Left renal cortex interstitium (tissue), 4 donors: ENCODE data around the gene P2RX2. TPM values are rescaled to one million over a fixed set of nuclear protein-coding genes. Genes with fewer than 3 reads are reported as not detected.
A peak's percentile ranks its signal among the peaks of the same experiment; 100 is the strongest.

Experiments
- DNase-seq, 4 donors: peaks; one replicate each; pipeline ENCODE4 v3.0.0-alpha.2; 2013; ENCODE audit warnings: low read depth in 4 of 4, low spot score in 2 of 4, missing footprints in 1 of 4
- polyA plus RNA-seq, 4 donors: library from polyadenylated mRNA; unstranded; fragments of 120-200 nt; gene quantifications; one replicate each; pipeline ENCODE4 v1.2.1, GENCODE V29; 2013; ENCODE audit not compliant: insufficient read length in 4 of 4

The P2RX2 gene
- polyA plus RNA-seq, 4 donors = 0.97 to 3.0 (median 1.7) TPM

DNA sequence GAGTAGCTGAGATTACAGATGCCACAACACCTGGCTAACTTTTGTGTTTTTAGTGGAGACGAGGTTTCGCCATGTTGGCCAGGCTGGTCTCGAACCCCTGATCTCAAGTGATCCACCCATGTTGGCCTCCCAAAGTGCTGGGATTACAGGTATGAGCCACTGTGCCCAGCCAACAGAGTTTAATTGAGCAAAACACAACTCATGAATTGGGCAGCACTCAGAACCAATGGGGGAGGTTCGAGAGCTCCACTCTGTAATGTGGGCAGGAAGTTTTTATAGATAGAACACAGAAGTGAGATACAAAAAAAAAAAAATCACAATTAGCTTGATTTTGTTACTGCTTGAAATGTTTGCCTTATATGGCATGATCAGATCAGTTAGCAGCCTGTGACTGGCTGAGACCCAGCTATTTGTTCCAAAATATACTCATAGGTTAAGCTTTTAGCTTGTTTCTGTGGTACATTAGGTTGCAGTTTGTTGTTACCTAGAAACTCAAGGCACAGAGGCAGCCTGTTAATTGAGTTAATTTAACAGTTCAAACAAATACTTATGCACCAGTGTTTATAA lies 1.4 kb upstream of the P2RX2 start:
- DNase-seq = no peak

DNA sequence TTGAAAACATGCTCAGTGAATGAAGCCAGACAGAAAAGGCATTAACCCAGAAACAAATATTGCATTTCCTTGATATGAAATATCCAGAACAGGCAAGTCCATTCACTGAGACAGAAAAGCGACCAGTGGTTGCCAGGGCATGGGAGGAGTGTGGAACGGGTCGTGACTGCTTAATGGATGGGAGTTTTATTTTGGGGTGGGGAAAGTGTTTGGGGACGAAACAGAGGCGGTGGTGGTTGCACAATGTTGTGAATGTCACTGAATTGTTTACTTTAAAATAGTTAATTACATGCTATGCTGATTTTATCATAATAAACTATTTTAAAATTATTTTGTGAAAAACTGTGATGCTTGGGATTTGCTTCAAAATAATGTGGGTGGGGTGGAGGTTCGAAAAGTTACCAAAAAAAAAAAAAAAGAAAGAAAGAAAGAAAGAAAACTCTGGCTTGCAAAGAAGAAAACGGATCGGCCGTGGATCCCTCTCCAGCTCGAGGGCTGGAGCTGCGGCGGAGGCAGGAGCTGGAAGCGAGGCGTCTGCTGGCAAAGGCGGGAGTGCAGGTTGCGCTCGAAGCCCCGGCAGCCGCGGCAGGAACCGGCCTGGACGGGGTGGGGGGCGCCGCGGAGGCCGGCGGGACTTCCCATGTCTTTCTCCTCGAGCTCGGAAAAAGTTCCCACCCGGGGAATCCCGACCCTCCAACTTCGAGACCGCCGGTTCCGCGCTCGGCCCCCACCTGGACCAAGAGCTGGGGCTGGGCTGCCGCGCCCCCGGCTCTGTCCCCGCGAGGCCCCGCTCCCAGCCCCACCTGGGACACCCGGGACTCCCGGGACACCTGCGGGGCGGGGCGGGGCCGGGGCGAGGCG lies 524 bp upstream of the P2RX2 start:
- DNase-seq = no peak

DNA sequence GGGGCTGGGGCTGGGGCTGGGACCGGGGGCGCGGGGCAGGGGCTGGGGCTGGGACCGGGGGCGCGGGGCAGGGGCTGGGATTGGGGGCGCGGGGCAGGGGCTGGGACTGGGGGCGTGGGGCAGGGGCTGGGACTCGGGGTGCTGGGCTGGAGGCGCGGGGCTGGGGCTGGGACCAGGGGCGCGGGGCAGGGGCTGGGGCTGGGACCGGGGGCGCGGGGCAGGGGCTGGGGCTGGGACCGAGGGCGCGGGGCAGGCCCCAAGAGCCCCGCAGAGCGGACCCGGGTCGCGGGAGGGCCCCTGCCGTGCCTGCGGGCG lies 452 bp downstream of the P2RX2 start:
- no peak for DNase-seq

DNA sequence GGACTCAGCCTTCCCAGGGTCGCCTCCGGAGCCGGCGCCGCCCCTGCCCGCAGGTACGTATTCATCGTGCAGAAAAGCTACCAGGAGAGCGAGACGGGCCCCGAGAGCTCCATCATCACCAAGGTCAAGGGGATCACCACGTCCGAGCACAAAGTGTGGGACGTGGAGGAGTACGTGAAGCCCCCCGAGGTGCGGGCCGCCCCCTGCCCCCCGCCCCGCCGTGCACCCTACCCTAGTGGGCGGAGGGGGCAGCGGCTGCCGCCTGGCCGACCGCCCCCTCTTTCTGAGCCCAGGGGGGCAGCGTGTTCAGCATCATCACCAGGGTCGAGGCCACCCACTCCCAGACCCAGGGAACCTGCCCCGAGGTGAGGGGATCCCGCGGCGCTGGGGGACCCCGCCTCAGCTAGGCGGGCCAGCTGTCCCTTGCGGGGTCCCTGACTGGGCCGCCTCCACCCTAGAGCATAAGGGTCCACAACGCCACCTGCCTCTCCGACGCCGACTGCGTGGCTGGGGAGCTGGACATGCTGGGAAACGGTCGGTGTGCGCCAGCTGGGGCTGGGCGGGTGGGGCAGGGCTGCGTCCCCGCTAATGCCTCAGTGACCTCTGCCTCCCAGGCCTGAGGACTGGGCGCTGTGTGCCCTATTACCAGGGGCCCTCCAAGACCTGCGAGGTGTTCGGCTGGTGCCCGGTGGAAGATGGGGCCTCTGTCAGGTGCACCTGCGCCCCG lies 973 bp downstream of the P2RX2 start:
- DNase-seq = no peak

DNA sequence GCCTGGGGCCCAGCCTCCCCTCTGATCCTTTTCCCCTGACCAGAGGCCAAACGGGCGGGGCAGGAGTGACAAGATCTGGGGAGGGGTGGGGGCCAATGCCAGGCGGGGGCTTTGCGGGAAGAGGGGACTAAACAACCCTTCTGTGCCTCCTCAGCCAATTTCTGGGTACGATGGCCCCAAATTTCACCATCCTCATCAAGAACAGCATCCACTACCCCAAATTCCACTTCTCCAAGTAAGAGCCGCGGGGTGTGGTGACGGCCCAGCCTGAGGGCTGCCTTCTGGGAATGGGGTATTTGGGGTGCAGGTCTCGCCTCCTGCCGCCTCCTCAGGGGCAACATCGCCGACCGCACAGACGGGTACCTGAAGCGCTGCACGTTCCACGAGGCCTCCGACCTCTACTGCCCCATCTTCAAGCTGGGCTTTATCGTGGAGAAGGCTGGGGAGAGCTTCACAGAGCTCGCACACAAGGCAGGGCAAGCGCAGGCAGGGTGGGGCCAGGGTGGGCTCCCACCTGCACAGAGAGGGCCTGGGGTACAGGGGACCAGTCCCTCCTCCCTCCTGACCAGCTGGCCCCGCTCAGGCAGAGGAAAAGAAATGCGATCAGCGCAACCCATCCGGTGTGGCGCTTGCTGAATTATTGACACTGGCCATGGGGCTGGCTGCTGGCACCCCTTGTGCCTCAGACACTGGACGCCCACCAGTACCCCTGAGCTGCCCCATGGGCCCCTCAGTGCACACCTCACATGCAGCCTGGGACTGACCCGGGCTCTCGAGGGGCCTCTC lies 1.7 kb downstream of the P2RX2 start:
- no peak for DNase-seq

DNA sequence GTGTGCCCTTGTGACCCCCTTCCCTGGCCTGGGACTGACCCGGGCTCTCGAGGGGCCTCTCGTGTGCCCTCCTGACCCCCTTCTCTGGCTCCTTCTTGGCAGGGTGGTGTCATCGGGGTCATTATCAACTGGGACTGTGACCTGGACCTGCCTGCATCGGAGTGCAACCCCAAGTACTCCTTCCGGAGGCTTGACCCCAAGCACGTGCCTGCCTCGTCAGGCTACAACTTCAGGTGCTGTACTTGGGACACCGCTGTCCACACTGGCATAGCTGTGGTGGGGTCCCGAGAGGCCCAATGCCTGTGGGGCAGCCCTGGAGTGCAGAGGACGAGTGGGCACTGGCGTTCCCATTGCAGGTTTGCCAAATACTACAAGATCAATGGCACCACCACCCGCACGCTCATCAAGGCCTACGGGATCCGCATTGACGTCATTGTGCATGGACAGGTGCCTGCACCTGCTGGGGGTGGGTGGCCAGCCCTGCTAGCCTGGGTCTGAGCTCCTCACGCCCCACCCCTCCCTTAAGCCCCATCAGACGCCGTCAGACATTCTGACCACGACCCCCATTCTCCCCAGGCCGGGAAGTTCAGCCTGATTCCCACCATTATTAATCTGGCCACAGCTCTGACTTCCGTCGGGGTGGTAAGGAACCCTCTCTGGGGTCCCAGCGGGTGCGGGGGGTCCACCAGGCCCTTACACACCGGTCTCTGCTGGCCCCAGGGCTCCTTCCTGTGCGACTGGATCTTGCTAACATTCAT lies 2.5 kb downstream of the P2RX2 start:
- no peak for DNase-seq

DNA sequence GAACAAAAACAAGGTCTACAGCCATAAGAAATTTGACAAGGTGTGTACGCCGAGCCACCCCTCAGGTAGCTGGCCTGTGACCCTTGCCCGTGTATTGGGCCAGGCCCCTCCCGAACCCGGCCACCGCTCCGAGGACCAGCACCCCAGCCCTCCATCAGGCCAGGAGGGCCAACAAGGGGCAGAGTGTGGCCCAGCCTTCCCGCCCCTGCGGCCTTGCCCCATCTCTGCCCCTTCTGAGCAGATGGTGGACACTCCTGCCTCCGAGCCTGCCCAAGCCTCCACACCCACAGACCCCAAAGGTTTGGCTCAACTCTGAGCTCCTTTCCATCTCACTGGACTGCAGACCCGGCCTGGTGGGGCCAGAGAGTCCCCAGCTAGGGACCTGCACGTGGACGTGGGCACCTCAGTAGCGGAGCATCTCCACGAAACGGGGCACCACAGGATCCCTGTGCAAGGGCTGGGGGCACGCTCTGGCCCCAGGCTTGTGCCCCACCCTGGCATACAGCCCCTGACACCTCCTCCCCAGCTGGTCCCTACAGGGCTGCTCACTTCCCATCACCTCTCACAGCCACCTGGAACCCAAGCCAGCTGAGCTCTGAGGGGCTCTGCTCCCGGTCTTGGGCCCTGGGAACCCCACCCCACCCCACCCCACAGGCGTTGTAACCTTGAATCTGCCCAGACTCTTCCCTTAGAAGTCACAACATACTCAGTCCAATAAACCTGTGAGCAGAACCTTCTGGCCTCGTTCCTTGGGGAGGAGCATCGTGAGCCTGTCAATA lies 3.3 kb downstream of the P2RX2 start:
- DNase-seq = no peak

DNA sequence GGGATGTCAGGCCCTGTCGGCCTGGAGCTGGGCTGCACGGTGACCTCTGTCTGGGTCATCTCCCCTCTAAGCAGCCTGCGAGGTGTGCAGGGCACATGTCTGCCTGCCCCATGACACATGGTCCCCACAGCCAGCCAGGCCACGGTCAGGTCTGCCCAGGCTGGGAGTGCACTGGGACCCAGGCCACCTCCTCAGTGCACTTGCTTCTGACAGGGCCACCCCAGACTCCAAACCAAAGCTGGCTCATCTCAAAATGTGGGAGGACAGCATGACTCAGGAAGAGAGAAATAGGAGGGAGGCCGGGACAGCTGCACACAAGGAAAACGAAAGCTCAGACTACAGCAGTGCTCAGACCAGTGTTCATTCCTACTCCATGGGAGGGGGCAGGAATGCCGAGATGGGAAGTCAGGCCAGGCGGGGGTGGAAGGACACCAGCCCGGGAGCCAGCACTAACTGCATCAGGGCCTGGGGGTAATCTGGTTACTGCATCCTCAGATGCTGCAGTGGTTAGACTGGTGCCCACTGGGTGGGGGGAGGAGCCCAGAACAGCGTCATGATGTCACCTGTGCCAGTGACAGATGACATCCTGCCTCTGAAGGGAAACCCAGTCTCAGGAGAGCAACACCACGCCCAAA lies 4.0 kb downstream of the P2RX2 start:
- peak in 2 of 4 donors; percentile 74 to 80 for DNase-seq

DNA sequence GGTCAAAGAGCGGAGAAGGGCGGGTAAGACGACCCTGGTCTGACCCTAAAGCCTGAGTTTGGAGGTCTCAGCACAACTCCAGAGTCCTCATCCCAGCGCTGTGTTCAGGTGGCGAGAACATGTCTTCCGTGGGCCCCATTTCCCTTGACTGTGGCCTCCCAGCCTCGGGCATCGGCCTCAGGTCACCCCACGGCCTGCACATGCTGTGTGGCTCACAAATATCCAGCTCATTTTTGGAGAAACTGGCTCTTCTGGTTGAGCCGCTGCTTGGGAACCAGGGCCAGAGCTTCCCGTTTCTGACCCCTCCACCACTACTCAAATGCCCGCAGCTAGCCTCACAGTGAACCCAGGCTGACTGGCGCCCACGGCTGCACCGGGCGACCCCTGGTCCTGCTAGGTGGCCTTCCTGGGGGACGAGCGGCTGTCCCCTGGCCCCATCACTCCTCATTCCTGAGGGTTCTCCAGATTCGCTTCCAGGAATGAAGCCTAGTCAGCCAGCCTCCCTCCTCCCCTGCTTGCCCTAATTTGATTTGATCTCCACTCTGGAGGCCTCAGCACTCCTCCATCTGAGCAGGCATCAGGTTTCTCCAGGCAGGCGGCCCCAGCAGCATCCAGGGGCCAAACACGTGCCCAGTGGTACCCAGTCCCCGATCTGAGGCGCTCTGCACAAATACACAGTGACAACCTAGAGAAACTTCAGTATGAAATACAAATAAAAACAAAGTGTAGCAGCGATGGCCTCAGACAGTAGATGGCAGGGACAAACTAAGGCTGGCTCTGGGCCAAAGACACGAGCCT lies 4.7 kb downstream of the P2RX2 start:
- DNase-seq = no peak

DNA sequence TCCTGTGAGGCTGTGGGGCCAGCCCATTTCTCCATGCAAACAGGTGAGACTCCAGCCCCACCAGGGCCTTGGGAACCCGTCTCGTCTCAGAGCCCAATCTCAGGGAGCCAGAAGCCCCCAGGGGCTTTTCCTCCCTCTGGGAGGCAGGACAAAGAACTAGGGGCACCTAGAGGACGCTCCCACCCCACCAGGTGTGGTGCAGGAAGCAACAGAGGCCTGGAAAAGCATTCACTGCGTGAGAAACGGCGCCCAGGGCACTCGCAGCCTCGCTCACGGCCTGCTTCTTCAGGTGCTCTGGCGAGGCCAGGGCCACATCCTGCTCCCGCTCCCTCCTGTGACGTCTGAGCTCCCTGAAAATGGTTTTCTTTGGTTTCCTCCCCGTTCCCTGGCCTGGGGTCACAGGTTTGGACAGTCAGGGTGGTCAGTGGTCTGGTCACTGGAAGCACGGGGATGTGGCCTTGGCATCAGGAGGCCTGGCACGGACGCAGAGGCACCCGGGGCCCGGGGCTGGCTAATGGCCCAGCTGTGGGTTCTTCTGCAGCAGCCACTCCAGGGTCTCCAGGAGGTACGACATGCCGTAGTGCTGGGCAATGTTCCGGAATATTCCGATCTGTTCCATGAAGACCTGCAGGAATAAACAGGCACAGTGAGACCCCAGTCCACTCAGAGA lies 5.7 kb downstream of the P2RX2 start:
- DNase-seq = no peak

DNA sequence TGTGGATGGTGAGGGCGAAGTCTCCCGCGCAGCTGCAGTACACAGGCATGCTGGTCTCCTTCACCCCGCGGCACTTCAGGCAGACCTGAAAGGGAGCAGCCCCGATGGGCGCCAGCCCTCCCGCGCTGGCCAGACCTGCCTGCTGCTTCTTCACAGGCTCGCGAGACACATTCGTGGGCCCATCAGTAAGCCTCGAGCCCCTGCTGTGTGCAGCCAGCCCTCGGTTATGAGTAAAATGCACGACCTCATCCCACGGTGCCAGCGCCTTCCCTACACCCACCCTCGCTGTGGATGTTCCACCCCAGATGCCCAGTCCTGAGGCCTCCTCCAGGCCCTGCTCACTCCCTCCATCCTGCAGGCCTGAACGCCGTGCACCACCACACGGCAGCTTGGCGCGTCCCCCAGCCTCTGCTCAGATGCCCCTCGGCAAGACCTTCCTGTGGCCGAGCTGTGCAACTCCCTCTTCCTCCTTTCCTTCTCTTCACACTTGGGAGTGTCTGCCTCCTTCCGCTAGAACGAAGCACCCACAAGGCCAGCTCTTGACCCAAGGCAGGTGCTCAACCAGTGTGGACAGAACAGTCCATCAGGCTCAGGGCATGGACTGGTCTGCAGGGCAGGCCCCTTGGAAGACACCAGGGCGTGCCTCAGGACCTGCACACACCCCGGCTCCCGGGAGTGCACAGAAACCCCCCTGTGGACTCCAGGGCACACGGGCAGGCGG lies 6.5 kb downstream of the P2RX2 start:
- no peak for DNase-seq

DNA sequence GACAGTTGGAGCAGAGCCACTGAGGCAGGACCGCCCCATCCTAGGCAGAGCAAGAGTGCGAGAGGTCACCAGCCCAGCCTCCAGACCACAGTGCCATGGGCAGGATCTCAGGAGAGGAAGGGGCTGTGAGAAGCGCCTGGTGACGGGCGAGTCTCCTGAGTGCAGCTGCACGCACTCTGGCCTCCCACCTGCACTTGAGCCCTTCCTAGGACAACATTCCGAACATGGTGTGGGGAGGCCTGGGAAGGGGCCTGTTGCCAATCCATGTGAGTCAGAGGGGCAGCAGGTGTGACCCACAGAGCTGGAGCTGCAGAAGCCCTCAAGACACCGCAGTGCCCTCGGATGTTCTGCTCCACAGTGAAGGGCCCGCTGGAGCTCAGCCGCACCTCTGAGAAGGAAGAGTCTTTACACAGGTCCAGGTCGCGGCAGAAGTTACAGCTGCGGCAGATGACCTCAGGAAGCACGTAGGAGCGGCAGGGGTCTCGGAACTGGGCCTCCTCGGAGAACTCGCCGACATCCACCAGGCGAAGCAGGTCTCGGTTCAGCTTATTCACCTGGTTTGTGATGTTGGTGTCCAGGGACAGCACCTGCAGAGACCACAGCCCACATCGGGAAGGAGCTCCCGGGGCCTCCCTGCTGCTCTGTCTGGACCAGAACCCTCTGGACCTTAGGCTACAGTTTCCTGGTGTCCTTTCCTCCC lies 7.3 kb downstream of the P2RX2 start:
- DNase-seq = no peak

DNA sequence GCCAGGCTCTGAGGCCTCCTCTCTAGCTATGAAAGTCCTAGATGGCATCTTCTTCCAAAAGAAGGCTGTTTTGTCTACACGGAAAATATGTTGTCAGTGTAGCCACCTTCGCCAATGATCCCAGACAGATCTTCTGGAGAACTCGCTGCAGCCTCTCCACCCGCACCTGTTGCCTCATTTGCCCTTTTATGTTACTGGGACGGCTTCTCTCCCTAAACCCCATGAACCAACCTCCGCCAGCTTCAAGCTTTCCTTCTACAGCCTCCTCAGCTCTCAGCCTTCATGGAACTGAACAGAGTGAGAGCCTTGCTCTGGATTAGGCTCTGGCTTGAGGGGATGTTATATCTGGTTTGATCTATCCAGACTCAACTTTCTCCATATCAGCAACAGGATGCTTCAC lies 10.8 kb downstream of the P2RX2 start:
- no peak for DNase-seq

DNA sequence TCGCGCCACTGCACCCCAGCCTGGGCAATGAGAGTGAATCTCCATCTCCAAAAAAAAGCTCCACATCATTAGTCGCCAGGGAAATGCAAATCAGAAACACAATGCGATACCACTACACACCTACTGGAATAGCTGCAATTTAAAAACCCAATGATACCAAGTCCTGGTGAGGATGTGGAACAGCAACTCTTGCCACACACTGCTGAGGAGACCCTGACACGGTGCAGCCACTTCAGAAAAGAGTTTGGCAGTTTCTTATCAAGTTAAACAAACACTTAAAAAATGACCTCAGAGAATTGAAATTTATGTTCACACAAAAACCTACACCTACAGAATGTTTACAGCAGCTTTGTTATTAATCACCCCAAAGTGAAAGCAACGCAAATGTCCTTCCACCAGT lies 12.1 kb downstream of the P2RX2 start:
- no peak for DNase-seq

DNA sequence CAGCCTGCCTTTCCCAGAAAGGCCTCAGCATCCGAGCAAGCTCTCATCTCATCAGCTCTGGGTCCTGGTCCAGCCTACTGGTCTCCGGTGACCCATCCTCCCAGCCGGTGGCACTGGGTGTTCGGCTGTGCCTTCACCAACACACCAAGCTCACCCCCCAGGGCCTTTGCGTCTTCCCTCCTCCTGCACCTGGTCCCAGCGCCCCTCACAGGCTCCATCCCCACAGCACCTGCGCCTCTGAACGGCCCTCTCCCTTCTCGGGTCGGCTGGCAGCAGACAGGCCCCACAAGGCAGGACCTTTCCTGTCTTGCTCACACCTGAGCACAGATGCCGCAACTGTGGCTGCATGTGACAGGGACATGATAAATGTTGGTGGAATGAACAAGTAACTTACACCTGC lies 13.1 kb downstream of the P2RX2 start:
- no peak for DNase-seq

DNA sequence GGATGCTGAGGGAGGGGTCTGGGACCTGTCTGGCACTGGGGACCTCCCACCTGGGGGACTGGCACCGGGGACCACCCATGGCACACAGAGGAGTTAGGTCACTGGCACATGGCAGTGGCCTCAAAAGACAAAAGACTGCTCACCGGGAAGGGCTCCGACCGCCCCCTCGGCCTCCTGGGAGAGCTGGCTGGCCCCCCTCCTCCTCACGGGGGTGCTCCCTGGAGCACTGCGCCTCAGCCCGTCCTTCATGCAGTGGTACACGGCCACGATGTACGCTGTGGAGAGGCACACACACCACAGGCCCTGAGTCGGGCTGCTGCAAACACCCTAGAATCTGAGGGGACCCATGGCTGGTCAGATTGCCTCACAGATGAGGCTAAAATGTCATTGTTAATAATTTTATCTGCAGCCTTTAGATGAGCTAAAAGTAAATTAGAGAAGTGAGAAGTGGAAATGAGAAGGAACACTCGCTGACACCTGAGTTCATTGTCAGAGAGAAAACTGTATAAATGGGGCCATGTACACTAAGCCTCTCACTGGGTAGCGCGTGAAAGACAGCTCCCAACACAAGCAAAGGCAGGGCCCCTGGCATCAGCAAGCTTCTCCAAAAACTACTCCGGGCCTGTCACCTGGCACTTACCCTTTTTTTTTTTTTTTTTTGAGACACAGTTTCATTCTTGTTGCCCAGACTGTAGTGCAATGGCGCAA lies 14.1 kb downstream of the P2RX2 start:
- no peak for DNase-seq
